Islet precursor cell (in vitro differentiated cells): ENCODE results near the gene TPPP3.
"Not testable (repeated sequence)": the region's sequence is repeated elsewhere in the genome, so short reads cannot be mapped to it uniquely, and the experiment has no call there.

Experiments used
- DNase-seq: peaks from one replicate; pipeline ENCODE4 v3.0.0-alpha.2; 2018

Gene TPPP3

DNA sequence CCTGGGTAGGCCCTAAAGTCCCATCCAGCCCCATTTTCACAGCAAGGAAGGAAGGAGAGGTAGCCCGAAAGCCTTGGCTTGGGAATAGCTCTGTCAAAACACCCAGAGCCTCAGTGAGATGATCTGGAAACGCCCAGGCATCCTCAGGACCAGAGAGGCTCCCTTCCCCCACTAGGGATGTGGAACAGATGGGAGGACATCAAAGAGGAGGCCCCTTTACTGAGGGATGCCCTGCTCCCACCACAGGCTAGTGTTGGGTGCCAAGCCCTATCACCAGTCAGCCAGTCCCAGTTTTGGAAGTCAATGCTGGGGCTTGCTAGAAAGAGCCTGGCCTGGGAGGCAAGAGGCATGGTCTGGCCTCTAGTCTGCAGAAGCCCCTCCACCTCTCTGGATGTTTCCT lies 4.7 kb downstream of the TPPP3 start:
- DNase-seq, result peak; percentile 40

DNA sequence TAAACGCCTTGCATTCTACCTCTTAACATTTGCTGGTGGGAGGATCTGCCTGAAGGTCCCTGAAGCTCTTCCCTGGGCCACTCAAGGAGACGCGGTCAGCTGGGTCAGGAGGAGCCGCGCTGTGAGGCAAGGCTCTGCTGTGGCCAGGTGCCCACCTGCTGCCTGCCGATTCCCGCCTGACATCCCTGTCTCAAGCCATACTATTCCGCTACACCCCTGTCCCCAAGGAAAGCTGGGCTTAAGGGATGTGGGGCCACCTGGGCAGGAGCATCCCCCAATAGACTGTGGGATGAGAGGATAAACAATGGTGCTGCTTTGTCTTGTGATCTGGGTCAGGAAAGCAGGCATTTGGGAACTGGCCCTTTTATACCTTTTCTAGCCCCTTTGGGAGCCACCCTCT lies 5.1 kb downstream of the TPPP3 start:
- peak; percentile 21 for DNase-seq

DNA sequence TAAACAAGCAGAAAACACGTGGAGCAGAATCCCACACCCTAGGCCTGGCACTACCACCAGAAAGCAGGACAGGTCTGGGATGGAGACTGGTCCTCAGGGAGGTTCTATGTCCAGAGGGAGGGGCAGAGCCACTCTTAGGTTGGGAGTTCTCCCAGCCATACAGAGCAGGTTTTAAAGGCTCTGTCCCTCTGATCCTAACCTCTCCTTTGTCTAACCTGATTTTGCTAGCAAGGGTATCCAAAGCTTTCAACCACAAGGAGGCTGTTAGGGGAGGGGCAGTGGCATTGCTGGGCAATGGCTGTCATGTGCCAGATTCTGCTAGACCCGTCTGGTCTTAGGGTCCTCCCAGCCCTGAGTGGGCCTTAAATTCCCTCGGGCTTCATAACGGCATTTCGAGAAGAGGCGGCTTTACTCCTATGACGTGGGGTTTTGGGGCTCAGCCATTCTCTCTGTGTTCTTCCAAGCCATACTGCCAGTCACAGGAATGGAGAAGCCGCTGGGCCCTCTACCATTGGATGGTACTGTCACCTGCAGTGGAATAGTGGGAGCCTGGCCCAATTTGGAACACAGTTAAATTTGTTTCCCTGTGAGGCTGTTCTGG lies 5.7 kb downstream of the TPPP3 start:
- no peak for DNase-seq

DNA sequence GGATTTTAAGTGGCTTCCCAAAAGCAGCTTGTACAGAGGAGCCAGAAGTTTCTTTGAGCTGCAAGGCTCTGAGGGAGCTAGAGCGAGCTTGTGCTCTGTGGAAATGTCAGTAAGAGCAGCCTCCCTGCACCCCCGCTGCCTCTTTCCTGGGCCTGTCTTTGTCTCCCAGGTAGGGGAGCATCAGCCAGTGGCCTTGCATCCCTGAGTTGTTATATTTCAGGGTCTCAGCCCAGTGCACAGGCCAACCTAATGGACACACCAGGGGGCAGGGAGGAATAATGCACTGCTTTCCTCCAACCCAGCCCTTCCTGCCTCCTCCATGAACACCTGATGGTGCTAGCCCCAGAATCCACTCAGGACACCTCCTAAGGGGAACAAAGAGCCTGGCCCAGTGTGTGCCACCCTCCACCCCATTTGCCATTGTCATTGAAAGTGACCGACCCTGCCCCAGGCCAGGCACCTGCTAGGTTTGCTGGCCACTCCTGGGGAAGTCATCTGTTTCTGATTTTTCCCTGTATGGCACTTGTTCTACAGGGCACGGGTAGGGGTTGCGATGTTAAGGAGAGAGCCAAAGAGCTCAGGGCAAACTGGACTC lies 6.3 kb downstream of the TPPP3 start:
- DNase-seq, result no peak

DNA sequence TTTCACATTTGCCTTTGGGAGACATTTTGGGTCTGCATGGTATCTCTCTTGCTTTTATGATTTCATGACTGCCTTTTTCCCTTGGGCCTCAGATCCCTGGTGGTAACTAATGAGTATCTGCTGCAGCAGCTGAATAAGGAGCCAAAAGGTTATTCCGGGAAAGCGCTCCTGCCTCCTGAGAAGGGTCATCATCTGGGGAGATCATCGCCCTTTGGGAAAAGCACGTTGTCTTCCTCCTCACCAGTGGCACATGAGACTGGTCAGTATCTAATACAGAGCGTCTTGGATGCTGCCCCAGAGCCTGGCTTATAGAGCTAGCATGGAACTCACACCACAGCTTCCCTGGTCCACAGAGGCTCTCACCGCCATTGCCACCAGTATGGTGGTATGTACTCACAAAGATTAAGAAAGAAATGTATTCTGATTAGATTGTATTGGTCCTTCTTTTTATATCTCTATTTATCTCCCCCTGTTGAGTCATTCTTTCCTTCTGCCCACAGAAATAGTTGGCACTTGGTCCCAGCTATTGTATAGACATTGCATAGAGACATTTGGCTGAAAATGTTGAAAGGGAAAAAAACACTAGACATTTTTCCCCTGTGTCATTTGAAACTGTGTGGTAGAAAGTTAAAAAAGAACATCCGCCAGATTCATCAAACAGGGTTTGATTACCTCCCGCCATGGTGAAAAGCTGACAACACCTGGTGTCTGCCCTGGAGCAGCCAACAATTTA lies 8.4 kb downstream of the TPPP3 start:
- DNase-seq, result no peak

DNA sequence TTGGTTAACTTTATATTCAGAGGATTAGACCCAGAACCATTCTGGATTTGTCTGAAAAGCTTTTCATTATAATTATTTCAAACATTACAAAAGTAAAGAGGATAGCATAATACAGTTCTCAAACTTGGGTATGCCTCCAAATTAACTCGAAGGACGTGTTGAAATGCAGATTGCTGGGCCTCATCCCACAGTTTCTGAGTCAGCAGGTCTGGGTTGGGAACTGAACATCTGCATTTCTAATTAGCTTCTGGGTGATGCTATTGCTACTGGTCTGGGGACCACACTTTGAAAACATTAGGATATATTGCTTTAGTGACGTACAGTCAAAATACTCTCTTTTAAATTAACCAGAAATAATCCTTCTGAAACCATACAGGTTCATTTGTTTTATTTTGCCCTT lies 10.0 kb downstream of the TPPP3 start:
- DNase-seq, result peak; percentile 2

DNA sequence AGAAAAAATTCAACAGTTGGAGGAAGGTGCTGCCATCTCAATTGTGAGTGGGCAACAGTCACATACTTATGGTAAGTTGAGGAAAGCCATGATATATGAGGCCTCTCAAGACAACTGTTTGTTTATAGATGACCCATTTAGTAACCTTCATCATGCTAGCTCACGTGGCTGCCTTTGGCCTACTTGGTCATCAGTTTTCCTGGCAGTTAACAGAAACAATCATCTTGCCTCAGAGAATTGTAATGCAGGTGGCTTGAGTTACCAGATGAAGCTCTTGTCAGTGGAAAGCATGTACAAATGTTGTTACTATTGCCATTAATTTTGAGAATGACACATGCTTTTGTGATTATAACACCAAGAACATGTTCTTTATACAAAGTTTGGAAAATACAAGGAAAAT lies 14.7 kb downstream of the TPPP3 start:
- DNase-seq, result no peak

DNA sequence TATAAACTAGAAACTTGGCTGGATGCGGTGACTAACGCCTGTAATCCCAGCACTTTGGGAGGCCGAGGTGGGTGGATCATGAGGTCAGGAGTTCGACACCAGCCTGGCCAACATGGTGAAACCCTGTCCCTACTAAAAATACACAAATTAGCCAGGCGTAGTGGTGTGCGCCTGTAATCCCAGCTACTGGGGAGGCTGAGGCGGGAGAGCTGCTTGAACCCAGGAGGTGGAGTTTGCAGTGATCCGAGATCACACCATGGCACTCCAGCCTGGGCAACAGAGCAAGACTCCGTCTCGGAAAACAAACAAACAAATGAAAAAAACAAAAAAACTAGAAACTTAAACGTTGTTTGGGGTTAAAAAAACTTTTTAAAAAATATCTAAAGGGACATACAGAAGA lies 17.3 kb downstream of the TPPP3 start:
- not testable (repeated sequence) for DNase-seq

DNA sequence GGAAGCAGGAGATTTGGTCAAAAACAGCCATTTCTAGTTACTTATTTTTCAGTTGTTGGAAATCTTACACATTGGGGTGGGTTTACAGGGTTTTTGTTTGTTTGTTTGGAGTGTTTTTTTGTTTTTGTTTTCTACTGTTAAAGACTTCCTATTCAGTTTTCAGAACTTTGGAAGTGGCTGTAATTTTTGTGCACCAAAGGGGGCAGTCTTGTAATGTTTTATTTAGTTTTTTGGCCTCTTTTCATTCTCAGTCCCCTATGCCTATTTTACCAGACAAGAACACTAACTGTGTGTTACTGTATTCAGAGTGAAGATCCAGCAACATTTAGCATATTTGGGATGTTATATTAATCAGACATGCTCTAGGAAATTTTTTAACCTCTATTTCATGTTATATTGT lies 20.6 kb downstream of the TPPP3 start:
- no peak for DNase-seq

DNA sequence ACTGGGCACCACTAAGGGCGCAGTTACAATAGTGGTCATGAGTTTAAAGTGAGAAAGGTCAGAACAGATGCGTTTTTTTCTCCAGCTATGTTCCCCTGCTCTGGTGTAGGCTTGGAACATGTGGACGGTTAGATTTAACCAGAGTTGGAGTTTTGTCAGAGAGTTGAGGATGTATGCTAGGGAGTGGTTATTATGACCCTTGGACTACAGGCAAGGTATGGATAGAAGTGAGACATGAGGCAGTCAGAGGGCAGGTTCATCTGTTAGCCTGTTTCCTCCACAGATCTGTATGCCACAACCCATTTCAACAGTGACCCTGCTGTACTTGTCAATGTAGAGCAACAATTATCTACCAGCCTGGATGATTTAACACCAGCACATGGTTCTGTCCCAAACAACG lies 22.6 kb downstream of the TPPP3 start:
- DNase-seq, result no peak

DNA sequence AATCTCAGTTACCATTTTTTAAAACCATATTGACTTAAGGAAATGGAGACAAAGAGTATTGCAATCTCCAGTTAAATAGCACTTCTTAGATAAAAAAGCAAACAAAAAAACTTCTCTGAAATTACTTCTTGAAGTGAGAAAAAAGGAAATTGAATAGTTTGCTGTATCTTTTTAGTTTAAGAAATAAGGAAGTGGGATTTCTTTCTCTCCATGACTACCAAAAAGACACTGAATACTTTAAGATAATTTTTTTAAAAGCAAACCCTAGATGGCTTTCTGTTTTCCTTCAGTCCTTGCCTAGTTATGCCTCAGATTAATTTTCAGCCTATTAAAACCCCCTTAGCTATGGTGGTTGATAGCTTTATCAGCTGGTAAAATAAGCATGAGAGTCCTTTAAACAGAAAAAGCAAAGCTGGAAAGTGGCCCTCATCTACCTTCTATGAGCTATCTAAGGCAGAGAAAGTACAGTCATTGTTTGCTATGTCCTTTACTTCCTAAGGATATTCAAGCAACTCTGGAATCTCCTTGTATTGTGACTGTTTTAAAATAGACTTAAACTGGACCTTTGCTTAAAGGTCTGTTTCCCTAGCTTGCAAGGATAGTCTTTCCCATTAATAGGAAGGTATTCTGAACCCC lies 28.6 kb downstream of the TPPP3 start:
- DNase-seq, result no peak

DNA sequence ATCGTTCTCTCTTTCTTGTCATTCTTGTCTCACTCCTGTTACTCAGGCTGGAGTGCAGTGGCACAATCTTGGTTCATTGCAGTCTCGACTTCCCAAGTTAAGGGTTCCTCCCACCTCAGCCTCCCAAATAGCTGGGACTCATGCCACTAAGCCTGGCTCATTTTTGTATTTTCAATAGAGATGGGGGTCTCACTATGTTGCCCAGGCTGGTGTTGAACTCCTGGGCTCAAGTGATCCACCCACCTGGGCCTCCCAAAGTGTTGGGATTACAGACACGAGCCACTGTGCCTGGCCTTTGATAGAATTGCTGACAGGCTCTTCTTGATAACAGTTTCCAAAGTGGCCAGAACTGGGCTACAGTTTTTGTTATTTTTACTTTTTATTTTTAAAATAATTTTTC lies 32.3 kb downstream of the TPPP3 start:
- DNase-seq, result no peak

DNA sequence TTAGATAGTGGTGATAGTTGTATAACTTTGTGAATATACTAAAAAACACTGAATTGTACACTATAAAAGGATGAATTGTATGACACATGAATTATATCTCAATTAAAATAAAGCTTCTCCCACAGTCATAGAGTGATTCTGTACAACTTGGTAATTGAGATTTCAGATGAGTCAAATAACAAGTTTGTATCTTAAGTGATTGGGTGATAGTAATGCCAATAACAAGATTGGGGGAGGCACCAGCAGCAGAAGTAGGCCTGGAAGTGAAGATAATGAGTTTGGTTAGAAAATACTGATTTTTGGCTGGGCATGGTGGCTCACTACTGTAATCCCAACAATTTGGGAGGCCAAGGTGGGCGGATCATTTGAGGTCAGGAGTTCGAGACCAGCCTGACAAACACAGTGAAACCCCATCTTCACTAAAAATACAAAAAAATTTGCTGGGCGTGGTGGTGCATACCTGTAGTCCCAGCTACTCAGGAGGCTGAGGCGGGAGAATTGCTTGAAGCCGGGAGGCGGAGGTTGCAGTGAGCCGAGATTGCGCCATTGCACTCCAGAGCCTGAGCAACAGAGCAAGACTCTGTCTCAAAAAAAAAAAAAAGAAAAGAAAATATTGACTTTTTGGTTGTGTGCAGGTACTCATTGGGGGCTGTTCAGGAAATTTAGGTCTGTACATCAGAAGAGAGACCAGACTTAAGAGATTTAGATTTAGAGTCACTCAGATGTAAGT lies 33.6 kb downstream of the TPPP3 start:
- not testable (repeated sequence) for DNase-seq

DNA sequence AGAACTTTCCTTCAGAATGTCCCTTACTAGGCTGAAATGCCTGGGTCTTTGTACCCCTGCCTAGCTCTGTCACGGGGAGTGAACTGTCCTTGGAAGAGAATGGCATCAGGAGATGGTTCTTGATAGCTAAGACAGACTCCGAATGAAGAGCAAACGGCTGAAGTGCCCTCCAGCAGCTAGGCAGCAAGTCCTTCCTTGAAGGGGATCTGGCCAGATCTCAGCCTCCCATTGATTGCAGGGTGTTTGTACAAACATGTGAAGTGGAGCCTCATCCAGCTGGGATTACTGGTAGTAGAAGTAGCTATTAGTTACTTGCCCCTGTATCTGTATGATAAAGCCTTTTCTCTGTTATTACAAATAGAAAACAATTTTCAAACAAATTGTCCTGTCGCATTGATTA lies 35.7 kb downstream of the TPPP3 start:
- no peak for DNase-seq

DNA sequence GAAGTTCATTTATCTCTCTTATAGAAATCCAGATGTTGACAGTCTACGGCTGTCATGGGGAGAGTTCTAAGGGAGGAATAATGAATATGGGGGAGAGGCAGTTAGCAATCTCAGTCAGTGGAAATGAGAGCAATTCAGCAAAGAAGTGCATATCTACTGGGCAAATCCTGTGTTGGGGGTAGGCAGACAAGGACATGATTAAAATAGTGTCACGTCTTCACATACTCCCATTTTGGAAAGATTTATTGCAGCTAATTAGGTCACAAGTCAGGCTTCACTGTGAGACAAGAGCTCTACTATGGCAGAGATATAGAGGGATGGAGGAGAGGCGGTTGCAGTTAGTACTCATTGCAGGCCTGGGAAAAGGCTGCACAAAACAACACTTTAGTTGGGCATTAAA lies 36.9 kb downstream of the TPPP3 start:
- DNase-seq, result no peak

DNA sequence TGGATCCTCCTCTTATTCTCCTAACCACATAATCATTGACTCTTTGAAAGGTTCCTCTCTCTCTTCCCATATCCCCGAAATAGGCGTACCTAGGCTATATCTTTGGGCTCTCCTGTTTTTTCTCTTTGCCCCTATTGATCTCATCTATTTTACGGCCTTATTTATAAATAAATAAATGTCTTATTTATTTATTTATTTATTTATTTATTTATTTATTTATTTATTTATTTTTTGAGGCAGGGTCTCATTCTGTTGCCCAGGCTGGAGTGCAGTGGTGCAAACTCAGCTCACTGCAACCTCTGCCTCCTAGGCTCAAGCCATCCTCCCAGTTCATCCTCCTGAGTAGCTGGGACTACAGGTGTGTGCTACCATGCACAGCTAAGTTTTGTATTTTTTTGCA lies 40.8 kb downstream of the TPPP3 start:
- not testable (repeated sequence) for DNase-seq

DNA sequence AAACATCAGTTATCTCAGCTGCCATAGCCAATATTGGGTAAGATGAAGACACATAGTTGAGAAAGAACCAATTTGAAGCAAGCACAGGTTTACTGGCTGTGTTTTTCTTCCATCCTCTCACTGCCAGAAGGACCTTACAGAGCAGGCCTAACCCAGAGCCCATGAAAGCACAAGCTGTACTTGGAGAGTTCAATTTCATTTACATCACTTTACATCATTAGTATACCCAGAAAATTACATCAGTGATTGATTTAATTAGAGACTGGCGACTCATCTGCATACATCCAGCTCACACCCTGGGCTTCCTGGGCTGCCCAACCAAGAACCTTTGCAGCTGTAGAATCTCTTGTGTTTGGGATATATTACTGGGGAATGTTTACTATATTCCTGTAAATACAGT lies 43.0 kb downstream of the TPPP3 start:
- DNase-seq, result no peak

DNA sequence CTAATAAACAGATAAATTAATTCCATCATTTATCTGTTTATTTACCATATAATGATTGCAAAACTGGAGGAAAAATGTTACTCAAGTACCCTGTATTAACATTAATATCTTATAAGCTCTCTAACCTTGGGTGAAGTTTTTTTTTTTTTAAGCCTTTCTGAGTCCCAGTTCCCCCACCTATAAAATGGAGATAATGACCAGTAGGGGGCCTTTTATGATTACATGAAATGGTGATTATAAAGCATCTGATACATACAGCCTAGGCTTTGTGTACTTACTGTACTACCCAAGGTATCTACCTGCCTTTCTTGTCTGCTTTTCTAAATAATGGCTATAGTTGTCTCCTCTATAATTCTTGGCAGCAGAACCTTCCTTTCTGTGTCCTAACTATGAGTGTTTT lies 44.1 kb downstream of the TPPP3 start:
- DNase-seq, result no peak

DNA sequence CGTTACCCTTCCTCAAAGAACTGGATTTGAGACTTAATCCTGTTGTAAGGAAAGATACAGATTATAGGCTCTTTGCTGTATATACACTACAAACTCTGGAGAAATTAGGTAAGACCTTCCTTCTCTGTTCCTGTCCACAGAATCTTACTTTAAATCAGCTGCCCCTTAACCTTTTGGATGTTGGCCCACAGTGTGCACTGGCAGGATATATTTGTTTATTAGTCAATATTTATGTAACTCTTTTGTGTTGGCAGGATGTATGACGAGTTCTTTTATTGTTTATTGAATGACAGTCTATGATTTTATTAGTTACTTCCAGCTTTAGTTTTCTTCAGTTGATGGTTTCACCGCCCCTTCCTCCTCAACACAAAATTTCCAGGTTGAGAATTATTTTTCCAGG lies 47.0 kb downstream of the TPPP3 start:
- no peak for DNase-seq

DNA sequence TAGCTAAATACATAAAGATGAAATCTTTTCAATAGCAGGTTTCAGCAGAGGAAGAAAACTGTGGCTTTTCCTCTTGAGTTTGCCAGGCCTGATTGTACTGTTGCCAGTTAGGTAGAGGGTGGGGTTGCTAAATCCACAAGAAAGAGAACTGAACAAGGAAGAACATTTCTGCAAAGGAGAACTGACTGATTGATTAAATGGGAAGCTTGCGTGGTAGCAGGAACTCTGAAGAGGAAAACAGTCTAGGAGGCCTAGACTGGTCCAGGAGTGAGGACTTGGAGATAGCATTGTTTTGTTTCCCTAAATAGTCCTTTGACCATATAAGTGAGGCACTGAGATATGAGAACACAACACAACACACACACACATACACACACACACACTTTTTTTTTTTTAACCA lies 47.9 kb downstream of the TPPP3 start:
- no peak for DNase-seq

DNA sequence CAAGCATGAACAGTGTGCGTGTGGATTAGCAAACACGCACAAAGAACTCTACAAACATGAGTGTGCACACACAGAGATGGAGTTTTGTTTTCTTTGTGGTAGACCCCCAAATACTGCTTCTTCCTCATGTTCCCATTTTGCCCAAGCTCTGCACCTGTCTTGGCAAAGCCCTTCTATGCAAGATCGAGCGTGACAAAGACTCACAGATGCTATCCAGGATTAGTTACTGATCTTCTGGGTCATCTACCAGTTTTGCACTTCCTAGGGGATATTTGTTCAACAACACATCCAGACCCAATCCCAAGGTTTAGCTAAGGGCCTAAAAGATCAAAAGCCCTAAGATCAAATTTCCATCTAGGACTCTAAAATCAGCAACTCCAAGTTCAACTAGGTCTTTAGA lies 50.7 kb downstream of the TPPP3 start:
- DNase-seq, result no peak

DNA sequence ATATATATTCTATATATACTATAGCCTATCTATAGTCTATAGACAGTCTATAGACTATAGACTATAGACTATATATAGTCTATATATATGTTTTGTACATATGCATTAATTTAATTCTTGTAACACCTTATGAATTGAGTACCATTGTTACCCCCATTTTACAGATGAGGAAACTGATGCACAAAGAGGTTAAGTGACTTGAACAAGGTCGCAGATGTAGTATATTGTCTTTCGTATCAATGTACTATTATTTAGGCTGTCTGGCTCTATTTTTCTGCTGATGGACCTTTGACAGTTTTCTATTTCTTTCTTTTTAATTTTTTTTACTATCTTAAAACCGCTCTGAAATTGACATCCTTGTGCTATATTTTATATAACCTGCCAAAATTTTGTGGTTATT lies 52.0 kb downstream of the TPPP3 start:
- DNase-seq, result no peak
